Measurements from ENCODE around the gene SMYD2. TPM values are rescaled to one million over a fixed set of nuclear protein-coding genes. Genes with fewer than 3 reads are reported as not detected.
A peak's percentile ranks its signal among the peaks of the same experiment; 100 is the strongest.

Gene SMYD2
- total RNA-seq, 6 experiments from 2014 or later, result 14.5 to 45.2 (median 24.1) TPM

- Histone ChIP-seq H3K4me3 (no peak overlapping the region), H3K27ac (peak overlapping the region in 2 of 3 donors; percentile 64 to 78), H3K27me3 (no peaks in the 10 kb centered on the region), H3K4me1 (peaks cover 0 to 33% (median 8%) of the 10 kb centered on the region in 4 donors), H3K9me3 (no peaks in the 10 kb centered on the region), H3K36me3 (no peaks in the 10 kb centered on the region)
- WGBS (ENCODE audit: insufficient coverage, low coverage, low lambda C conversion rate, missing lambda C conversion rate), result 48% methylated on average over 5 of the region's 5 CpGs
- intact Hi-C loops (cut with DNase I), result no loop called here
- ATAC-seq (peak; percentile 79 to 88 (median 86)), DNase-seq (peak; percentile 64 to 81 (median 79))
- TF ChIP-seq CTCF (IDR thresholded peaks at IDR 0.05) (no peak), POLR2A (IDR thresholded peaks at IDR 0.05) (no peak)
Observed at GRCh38 chr1:214316593-214316992, 35.6 kb downstream of the SMYD2 start.

- intact Hi-C loops (cut with DNase I), result no loop called here
- Histone ChIP-seq H3K36me3 (no peaks in the 10 kb centered on the region), H3K27me3 (no peaks in the 10 kb centered on the region), H3K27ac (peak overlapping the region in 1 of 3 donors; percentile 78), H3K4me1 (peaks cover 0 to 33% (median 8%) of the 10 kb centered on the region in 4 donors), H3K9me3 (no peaks in the 10 kb centered on the region), H3K4me3 (no peak overlapping the region)
- DNase-seq, result no peak
- no peak for ATAC-seq
- TF ChIP-seq POLR2A (IDR thresholded peaks at IDR 0.05) (no peak), CTCF (IDR thresholded peaks at IDR 0.05) (no peak)
- 68% methylated on average over 4 of the region's 4 CpGs for WGBS (ENCODE audit: insufficient coverage, low coverage, low lambda C conversion rate, missing lambda C conversion rate)
Observed at GRCh38 chr1:214317300-214317699, 36.3 kb downstream of the SMYD2 start.

- no peak overlapping the region for H3K4me3 ChIP-seq
- no peaks in the 10 kb centered on the region for H3K9me3 ChIP-seq
- H3K4me1 ChIP-seq, result peaks cover 0 to 33% (median 8%) of the 10 kb centered on the region in 4 donors
- TF ChIP-seq CTCF (IDR thresholded peaks at IDR 0.05), result no peak
- no peak for TF ChIP-seq POLR2A (IDR thresholded peaks at IDR 0.05)
- 90% methylated on average over 5 of the region's 5 CpGs for WGBS (ENCODE audit: insufficient coverage, low coverage, low lambda C conversion rate, missing lambda C conversion rate)
- no peaks in the 10 kb centered on the region for H3K36me3 ChIP-seq
- H3K27me3 ChIP-seq, result no peaks in the 10 kb centered on the region
- H3K27ac ChIP-seq, result no peak overlapping the region
- ATAC-seq, result no peak
- intact Hi-C loops (cut with DNase I), result no loop called here
- DNase-seq, result no peak
Observed at GRCh38 chr1:214317734-214318133, 36.8 kb downstream of the SMYD2 start.

- H3K27me3 ChIP-seq, result no peaks in the 10 kb centered on the region
- intact Hi-C loops (cut with DNase I), result no loop called here
- H3K27ac ChIP-seq, result no peak overlapping the region
- DNase-seq, result no peak
- no peaks in the 10 kb centered on the region for H3K9me3 ChIP-seq
- ATAC-seq, result no peak
- peaks cover 0 to 26% (median 5%) of the 10 kb centered on the region in 4 donors for H3K4me1 ChIP-seq
- TF ChIP-seq CTCF (IDR thresholded peaks at IDR 0.05) (no peak), POLR2A (IDR thresholded peaks at IDR 0.05) (no peak)
- H3K36me3 ChIP-seq, result no peaks in the 10 kb centered on the region
- H3K4me3 ChIP-seq, result no peak overlapping the region
- WGBS (ENCODE audit: insufficient coverage, low coverage, low lambda C conversion rate, missing lambda C conversion rate), result 50% methylated on average over 2 of the region's 6 CpGs
Observed at GRCh38 chr1:214318356-214318755, 37.4 kb downstream of the SMYD2 start.
